T47D (cell line): ENCODE results near the gene DAAM2.

ENCODE experiments used
- DNase-seq, 2 experiments: peaks; one replicate each; pipeline versions ENCODE4 v3.0.0 to v3.0.0-alpha.2; 2011 to 2012; ENCODE audit warnings: low read depth in 1 of 2, low spot score in 1 of 2
- JUND ChIP-seq: IDR thresholded peaks from 2 replicates; pipeline ENCODE4 v1.6.1; 2012; ENCODE audit warnings: low read depth
- in situ Hi-C: cut with HindIII; loops from 2 replicates; pipeline ENCODE4 v1.10.0; 2016; ENCODE audit warnings: low sequenced_read_pairs, low pct_unique_long_range_greater_than_20kb

The DAAM2 gene

GRCh38 chr6:39948199-39948791, 156.1 kb downstream of the DAAM2 start:
- no peak for DNase-seq
- no peak for TF ChIP-seq JUND
- in situ Hi-C loops: no loop called here

DNA sequence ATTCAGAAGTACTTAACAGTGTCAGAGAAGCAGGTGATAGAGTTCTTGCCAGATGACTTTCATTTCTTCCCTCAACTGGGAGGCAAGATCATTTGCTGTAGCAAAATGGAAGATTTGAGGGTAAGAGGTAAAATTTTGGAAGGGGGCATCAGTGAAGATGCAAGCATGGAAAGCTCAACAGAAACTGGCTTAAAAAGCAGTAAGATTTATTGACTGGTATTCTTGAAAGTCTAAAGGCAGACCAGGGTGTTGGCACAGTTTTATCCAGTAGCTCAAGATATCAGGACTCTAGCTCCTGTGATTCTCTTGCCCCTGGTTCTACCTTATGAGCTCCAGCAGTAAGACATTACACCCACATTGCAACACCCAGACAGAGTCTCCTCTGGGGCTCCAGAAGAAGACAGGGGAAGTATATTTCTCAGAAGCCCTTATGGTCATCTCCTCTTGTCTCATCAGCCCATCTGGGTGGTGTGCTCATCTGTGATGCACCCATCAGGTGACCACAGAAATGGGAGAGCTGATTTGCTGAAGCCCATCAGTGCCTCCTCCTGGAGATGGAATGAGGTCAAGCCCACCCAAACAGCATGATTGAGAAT, 158.0 kb downstream of the DAAM2 start:
- in situ Hi-C loops: no loop called here
- DNase-seq: no peak
- TF ChIP-seq JUND: no peak

DNA sequence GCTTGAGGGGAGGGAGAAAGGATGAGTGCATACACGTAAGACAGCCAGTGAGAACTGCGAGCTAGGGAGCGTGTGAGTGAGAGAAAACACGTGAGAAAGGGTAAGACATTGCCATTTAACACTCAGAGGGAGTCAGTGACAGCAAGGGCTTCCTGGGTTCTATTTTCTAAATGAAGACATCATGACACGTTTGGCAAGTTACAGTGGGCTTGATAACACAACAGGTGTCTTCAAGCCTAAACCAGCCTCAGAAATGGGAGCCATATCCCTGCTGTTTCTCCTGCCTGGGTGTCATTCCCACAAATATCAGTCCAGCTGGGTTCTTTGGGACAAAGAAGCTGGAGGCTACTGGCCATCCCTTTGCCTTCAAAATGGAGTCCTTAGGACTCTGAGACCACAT, 159.0 kb downstream of the DAAM2 start:
- TF ChIP-seq JUND: no peak
- in situ Hi-C loops: no loop called here
- no peak for DNase-seq

- in situ Hi-C loops: no loop called here
- no peak for DNase-seq
- no peak for TF ChIP-seq JUND
Observed at GRCh38 chr6:39951716-39952115, 159.5 kb downstream of the DAAM2 start.

GRCh38 chr6:39952167-39952566, 160.0 kb downstream of the DAAM2 start:
- in situ Hi-C loops: no loop called here
- DNase-seq: no peak
- no peak for TF ChIP-seq JUND

DNA sequence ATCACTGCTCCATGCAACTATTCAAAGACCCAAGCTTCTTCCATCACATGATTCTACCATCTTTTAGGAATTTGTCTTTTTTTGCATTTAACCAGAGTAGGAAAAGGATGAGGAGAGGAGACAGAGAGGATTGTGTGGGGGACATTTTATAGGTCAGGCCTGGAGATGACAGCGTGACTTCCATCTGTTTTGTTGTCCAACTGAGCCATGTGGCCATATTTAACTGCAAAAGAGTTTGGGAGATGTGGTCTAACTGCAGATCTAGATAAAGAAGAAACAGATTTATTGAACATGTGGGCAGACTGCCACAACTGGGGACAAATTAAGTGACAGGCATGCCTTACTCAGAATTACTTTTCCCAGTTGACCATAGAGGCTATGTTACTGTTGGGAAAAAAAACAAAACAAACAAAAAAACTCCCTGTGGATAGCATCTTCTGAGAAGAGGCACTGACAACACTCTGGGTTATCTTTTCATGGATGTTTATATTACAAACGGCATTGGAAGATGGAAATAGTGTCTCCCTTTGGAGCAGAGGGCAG, 161.0 kb downstream of the DAAM2 start:
- in situ Hi-C loops: no loop called here
- no peak for DNase-seq
- no peak for TF ChIP-seq JUND
